Neural progenitor cell (in vitro differentiated cells): Measurements from ENCODE around the gene CNN1. TPM values are rescaled to one million over a fixed set of nuclear protein-coding genes. Genes with fewer than 3 reads are reported as not detected.

ENCODE experiments used
- DNase-seq: peaks from one replicate; pipeline ENCODE4 v3.0.0-alpha.2; 2016; ENCODE audit warnings: low spot score
- H2AFZ ChIP-seq: fragments of 200-600 bp; sonication (generic); replicated peaks from 2 replicates; pipeline ENCODE4 v1.6.1; 2016; ENCODE audit warnings: antibody characterized with exemption
- H3F3A ChIP-seq: fragments of 200-600 bp; sonication (generic); 2 replicates; pipeline ENCODE4 v1.6.1; 2016; ENCODE audit warnings: antibody characterized with exemption, low read depth
- H3K27ac ChIP-seq: fragments of 200-600 bp; sonication (generic); 2 replicates; pipeline ENCODE4 v1.5.1; 2016; ENCODE audit warnings: mild to moderate bottlenecking
- H3K27me3 ChIP-seq: fragments of 200-600 bp; sonication (generic); 2 replicates; pipeline ENCODE4 v1.6.1; 2016; ENCODE audit warnings: mild to moderate bottlenecking, moderate library complexity
- H3K36me3 ChIP-seq: fragments of 200-600 bp; sonication (generic); 2 replicates; pipeline ENCODE4 v1.5.1; 2016
- H3K4me1 ChIP-seq: fragments of 200-600 bp; sonication (generic); 2 replicates; pipeline ENCODE4 v1.6.1; 2016; ENCODE audit warnings: mixed run types
- H3K4me2 ChIP-seq: fragments of 200-600 bp; sonication (generic); 2 replicates; pipeline ENCODE4 v1.6.1; 2016
- H3K4me3 ChIP-seq: fragments of 200-600 bp; sonication (generic); 2 replicates; pipeline ENCODE4 v1.5.1; 2016
- H3K79me2 ChIP-seq: fragments of 200-600 bp; sonication (generic); 2 replicates; pipeline ENCODE4 v1.6.1; 2016; ENCODE audit warnings: low read depth
- H3K9ac ChIP-seq: fragments of 200-600 bp; sonication (generic); 2 replicates; pipeline ENCODE4 v1.6.1; 2016
- H3K9me3 ChIP-seq: fragments of 200-600 bp; sonication (generic); 2 replicates; pipeline ENCODE4 v1.5.1; 2016; ENCODE audit warnings: low read depth
- H4K20me1 ChIP-seq: fragments of 200-600 bp; sonication (generic); 2 replicates; pipeline ENCODE4 v1.6.1; 2016; ENCODE audit warnings: low read depth
- H3K27ac Mint-ChIP-seq: 3 replicates; pipeline ENCODE4 v1.8.0; 2021; ENCODE audit warnings: mixed read lengths
- H3K27me3 Mint-ChIP-seq: 2 replicates; pipeline ENCODE4 v1.8.0; 2022; ENCODE audit warnings: low read depth, mild to moderate bottlenecking, inconsistent platforms, moderate library complexity, mixed read lengths; ENCODE audit not compliant: insufficient read depth
- H3K36me3 Mint-ChIP-seq: 3 replicates; pipeline ENCODE4 v1.8.0; 2021; ENCODE audit warnings: mixed read lengths
- H3K4me1 Mint-ChIP-seq: 3 replicates; pipeline ENCODE4 v1.8.0; 2021; ENCODE audit warnings: mixed read lengths
- H3K4me3 Mint-ChIP-seq: 3 replicates; pipeline ENCODE4 v1.8.0; 2021; ENCODE audit warnings: mild to moderate bottlenecking, moderate library complexity, mixed read lengths
- H3K9me3 Mint-ChIP-seq: 3 replicates; pipeline ENCODE4 v1.8.0; 2020; ENCODE audit warnings: mixed read lengths
- CTCF ChIP-seq: fragments of 200-600 bp; sonication (generic); IDR thresholded peaks from 2 replicates; pipeline ENCODE4 v1.5.1; 2017; ENCODE audit warnings: antibody characterized with exemption, mild to moderate bottlenecking
- EZH2 ChIP-seq: fragments of 200-600 bp; sonication (generic); IDR thresholded peaks from 2 replicates; pipeline ENCODE4 v1.6.1; 2017; ENCODE audit warnings: antibody characterized with exemption, mild to moderate bottlenecking, moderate library complexity
- EZH2phosphoT487 ChIP-seq: fragments of 200-600 bp; sonication (generic); IDR thresholded peaks from 2 replicates; pipeline ENCODE4 v1.6.1; 2017; ENCODE audit warnings: antibody characterized with exemption
- total RNA-seq: library from RNA; depleted of rRNA; stranded (reverse); fragments of >200 nt; gene quantifications from 2 replicates; pipeline ENCODE4 v1.2.3, GENCODE V29; 2015; ENCODE audit warnings: low replicate concordance

Gene CNN1
- total RNA-seq, 1 donor from 2014 or later: 7.0 TPM

- H3K36me3 Mint-ChIP-seq: peaks cover 5% of the 10 kb centered on the region
Measured at GRCh38 chr19:11550265-11550664, 11.6 kb downstream of the CNN1 start.

GRCh38 chr19:11551603-11552235 is 13.1 kb downstream of the CNN1 start:
- no peaks in the 10 kb centered on the region for H3K36me3 ChIP-seq
- TF ChIP-seq EZH2 (no peak), CTCF (peak; percentile 56), EZH2phosphoT487 (no peak)

More at GRCh38 chr19:11550265-11550664, 11.6 kb downstream of the CNN1 start:
- no peak overlapping the region for H3K4me3 ChIP-seq
- H3K36me3 ChIP-seq: no peaks in the 10 kb centered on the region
- peak overlapping the region; percentile 30 for H3K27ac Mint-ChIP-seq
- no peak overlapping the region for H3K4me2 ChIP-seq
- no peaks in the 10 kb centered on the region for H3F3A ChIP-seq
- no peak for DNase-seq
- H4K20me1 ChIP-seq: no peaks in the 10 kb centered on the region
- no peak overlapping the region for H3K9ac ChIP-seq
- H3K27ac ChIP-seq: no peak overlapping the region
- H3K79me2 ChIP-seq: peaks cover 3% of the 10 kb centered on the region
- no peak overlapping the region for H2AFZ ChIP-seq
- H3K9me3 Mint-ChIP-seq: no peaks in the 10 kb centered on the region
- no peaks in the 10 kb centered on the region for H3K9me3 ChIP-seq
- H3K4me1 ChIP-seq: no peaks in the 10 kb centered on the region
- peaks cover 5% of the 10 kb centered on the region for H3K4me1 Mint-ChIP-seq
- TF ChIP-seq EZH2phosphoT487 (no peak), CTCF (no peak), EZH2 (no peak)
- no peaks in the 10 kb centered on the region for H3K27me3 ChIP-seq
- H3K4me3 Mint-ChIP-seq: no peak overlapping the region
- peaks cover 4% of the 10 kb centered on the region for H3K27me3 Mint-ChIP-seq

DNA sequence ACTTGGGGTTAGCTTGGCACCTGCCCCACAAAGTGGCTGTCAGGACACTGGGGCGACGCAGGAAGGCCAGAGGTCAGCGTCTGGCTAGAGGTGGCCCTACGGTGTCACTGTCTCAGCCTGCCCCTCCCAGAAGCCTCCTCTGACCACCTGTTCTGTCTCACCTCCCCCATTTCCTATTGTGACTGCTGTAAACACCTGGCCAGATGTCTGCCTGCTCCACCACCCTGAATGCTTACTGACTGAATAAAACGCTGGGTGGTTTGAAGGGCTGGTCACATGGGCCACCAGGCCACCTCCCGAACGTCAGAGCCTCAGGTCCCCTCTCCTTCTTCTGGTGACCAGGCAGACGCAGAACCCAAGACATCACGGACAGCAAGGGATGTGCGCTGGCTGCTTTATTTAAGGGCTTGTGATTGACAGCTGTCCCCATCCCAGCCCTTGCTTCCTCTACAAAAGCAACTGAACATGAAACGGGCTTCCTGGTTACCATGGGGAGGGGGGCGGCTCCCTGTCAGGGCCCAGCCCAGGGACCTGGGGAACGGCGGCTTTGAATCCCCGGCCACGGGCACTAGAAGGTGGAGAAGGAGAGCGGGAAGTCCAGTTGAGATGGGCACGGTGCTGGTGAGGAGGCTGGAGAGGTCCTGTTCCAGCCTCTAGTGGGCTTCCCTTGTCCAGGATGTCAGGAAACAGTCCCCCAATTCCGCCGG is 14.2 kb downstream of the CNN1 start:
- Histone ChIP-seq H3K9me3 (no peaks in the 10 kb centered on the region), H3K9ac (no peak overlapping the region), H3K4me1 (peaks cover under 1% of the 10 kb centered on the region), H4K20me1 (peaks cover 12% of the 10 kb centered on the region), H3F3A (no peaks in the 10 kb centered on the region), H2AFZ (no peak overlapping the region), H3K79me2 (peaks cover 29% of the 10 kb centered on the region), H3K4me2 (no peak overlapping the region), H3K27me3 (no peaks in the 10 kb centered on the region), H3K4me3 (no peak overlapping the region), H3K27ac (no peak overlapping the region), H3K36me3 (no peaks in the 10 kb centered on the region)
- peaks cover 6% of the 10 kb centered on the region for H3K4me1 Mint-ChIP-seq
- TF ChIP-seq EZH2phosphoT487: no peak
- TF ChIP-seq EZH2: no peak
- TF ChIP-seq CTCF: no peak
- H3K9me3 Mint-ChIP-seq: no peaks in the 10 kb centered on the region
- H3K27me3 Mint-ChIP-seq: peaks cover 2% of the 10 kb centered on the region
- no peak overlapping the region for H3K4me3 Mint-ChIP-seq
- no peak for DNase-seq
- peaks cover 11% of the 10 kb centered on the region for H3K36me3 Mint-ChIP-seq
- H3K27ac Mint-ChIP-seq: no peak overlapping the region

More at GRCh38 chr19:11551603-11552235, 13.1 kb downstream of the CNN1 start:
- H3K9me3 Mint-ChIP-seq: no peaks in the 10 kb centered on the region
- DNase-seq: peak; percentile 47
- no peak overlapping the region for H2AFZ ChIP-seq
- no peaks in the 10 kb centered on the region for H3K27me3 ChIP-seq
- no peaks in the 10 kb centered on the region for H3F3A ChIP-seq
- no peak overlapping the region for H3K27ac ChIP-seq
- H3K4me3 ChIP-seq: no peak overlapping the region
- peaks cover 18% of the 10 kb centered on the region for H3K79me2 ChIP-seq
- no peak overlapping the region for H3K27ac Mint-ChIP-seq
- H4K20me1 ChIP-seq: peaks cover 3% of the 10 kb centered on the region
- H3K27me3 Mint-ChIP-seq: peaks cover 2% of the 10 kb centered on the region
- H3K4me1 Mint-ChIP-seq: peaks cover under 1% of the 10 kb centered on the region
- H3K36me3 Mint-ChIP-seq: peaks cover 8% of the 10 kb centered on the region
- H3K4me2 ChIP-seq: no peak overlapping the region
- no peak overlapping the region for H3K9ac ChIP-seq
- H3K4me3 Mint-ChIP-seq: no peak overlapping the region
- H3K4me1 ChIP-seq: no peaks in the 10 kb centered on the region
- no peaks in the 10 kb centered on the region for H3K9me3 ChIP-seq
